HG03097 (cell line): ENCODE results near the gene NPIPB12.
"Not testable (repeated sequence)": the region's sequence is repeated elsewhere in the genome, so short reads cannot be mapped to it uniquely, and the experiment has no call there.

Experiments used
- ATAC-seq: cut with Tn5 transposase; IDR thresholded peaks from one replicate; pipeline ENCODE4 v1.9.1; 2021; ENCODE audit not compliant: unreplicated experiment, low FRiP score

The NPIPB12 gene

GRCh38 chr16:29506308-29506707 lies at the start of gene NPIPB12:
NPIPB12 (minus strand) TSS chr16:29506408.
- not testable (repeated sequence) for ATAC-seq

DNA sequence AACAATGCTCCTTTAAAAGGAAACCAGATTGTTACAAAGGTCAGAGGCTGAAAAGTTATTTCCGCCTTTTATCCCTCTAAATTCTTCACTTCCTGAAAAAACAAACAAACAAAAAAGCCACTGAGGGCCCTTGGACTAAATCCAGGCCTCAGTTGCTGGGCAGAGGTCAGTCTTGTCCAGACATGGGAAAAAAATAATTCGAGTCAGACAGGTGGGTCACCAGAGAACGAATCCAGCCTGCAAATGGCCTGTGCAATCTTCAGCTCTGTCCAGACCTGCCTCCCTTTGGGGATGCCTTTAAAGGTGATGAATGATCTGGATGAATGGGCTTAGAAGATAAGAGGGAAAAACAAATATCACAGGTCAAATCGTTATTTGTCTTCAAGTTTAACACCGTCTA lies 15.3 kb upstream of the NPIPB12 start:
- not testable (repeated sequence) for ATAC-seq

DNA sequence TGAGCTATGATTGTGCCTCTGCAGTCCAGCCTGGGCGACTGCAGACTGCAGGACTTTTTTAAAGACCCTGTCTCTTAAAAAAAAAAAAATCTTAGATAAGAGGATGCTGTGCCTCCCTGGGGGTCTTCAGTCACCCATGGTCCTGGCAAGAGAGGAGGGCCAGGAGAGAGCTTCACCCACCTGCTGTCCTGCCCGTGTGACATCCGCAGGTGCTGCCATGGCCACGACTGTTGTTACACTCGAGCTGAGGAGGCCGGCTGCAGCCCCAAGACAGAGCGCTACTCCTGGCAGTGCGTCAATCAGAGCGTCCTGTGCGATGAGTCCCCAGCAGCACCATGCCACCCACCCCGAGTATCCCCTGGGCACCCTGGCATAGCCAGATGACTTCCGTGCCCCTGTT lies 23.9 kb downstream of the NPIPB12 start:
- not testable (repeated sequence) for ATAC-seq

DNA sequence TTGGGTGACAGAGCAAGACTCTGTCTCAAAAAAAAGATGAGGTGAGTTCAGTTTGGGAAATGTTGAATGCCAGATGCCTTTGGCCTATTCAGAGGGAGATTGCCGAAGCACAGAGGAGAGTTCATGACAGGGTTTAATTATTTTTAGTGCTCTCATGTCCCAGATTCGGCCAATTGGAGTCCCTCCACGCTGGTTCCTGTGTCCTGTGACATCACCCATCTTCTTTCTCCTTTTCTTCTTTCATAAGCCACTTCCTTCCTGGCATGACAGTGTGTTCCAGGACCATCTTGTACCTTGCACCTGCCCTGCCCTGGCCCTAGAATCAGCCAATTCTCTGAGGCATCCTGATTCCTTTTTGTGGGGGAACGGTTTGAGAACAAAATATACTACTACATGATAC lies 34.1 kb downstream of the NPIPB12 start:
- ATAC-seq, result not testable (repeated sequence)

DNA sequence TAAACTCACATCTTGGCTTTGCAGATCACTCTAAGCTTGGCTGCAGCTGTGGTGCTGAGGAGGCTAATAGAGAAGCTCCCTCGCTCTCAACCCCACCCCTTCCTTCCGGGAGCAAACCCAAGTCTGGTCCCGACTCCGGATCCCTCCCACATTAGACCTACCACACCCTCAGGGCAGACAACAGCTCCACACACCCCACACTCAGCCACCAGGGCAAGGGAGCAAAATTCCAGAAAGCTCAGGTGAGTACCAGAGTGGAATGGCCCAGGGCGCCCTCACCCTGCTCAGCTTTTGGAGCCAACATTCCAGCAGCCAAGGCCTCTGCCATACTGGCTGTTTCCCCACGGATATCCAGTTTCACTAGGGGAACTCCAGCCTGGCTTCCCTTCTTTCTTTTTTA lies 36.5 kb downstream of the NPIPB12 start:
- not testable (repeated sequence) for ATAC-seq

DNA sequence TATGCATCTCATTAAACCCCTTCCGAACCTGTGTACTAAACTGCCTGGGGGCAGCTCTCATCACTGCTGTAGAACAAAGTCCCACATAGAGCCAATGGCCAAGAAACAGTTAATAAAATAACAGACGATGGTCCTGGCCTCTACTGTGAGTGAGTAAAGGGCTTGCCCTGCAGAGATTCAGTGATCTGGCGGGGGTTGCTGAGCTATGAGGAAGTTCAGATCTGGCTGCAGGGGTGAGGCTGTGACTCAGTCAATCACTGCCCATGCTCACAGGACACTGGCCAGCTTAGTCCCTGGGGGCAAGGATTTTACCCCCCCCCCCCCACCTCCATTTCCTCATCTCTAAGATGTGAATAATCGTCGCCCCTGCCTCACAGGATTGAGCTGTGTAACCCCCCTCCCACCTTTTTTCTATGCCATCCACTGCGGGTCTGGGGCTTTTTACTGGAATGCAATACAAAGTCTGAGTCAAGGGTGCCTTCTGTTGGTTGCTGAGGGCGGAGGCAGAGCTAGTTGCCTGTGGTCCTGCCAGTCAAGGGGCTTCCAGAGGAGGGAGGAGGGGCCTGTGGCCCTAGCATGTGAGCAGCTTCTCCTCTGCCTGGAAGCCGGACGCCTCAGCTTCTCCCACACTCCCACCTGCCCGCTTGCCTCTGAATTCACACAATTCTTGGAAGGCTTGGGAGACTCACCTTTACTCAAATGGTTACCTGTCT lies 38.4 kb downstream of the NPIPB12 start:
- not testable (repeated sequence) for ATAC-seq

DNA sequence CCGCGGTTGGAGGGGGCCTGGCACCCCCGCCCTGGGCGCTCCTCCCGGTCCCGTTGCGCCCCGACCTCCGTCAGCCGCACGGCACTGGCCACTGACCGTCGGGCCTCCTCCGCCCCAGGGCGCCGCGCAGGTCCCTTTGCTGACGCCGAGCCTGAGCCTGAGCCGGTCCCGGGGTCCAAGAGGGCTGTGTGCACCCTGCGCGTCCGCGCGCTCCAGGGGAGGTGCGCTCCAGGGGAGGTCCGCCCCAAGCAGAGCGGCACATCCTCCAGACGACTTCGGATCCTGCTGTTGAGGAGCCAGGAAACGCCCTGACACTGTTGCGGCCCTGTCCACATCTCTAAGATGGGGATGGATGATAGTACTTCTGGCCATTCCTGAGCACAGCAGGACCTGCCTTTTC lies 39.3 kb downstream of the NPIPB12 start:
- not testable (repeated sequence) for ATAC-seq

DNA sequence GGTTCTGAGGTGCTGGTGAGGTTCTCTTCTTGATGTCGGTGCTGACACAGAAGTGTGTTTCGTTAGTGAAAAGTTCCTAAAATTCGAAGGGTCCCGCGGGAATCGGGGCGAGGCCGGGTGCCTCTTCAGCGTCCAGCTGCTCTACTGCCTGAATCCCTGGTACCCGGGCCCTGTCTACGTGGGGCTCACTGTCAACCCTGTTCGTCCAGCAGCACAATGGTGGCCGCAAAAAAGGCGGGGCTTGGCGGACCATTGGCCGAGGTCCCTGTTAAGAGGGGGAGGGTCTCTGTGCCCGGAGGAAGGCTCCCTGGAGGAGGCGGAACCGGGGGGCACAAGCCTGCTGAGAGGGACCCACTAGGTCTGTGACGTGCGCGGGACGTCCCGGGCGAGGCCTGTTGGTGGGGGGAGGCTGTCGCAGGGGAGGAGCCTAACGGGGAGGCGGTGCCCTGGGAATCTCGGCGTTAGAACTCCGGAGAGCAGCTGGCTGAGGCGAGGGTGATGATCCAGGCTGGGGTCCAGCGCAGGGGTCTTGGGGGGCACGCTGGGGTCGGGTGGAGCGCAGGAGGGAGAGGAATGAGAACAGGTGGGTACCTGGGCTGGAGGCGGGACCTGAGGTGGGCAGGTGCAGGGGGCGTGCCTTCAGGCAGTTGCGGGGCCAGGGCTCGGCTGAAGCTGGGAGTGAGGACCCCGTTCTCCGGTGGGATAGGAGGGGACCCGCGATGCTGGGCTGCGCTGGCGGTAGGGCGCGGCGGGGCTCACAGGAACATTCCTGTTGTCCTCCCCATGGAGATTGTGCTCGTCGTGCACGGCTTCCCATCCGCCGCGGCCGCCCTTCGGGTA lies 40.0 kb downstream of the NPIPB12 start:
- not testable (repeated sequence) for ATAC-seq

GRCh38 chr16:29460647-29461030 lies 45.6 kb downstream of the NPIPB12 start:
- ATAC-seq, result not testable (repeated sequence)

DNA sequence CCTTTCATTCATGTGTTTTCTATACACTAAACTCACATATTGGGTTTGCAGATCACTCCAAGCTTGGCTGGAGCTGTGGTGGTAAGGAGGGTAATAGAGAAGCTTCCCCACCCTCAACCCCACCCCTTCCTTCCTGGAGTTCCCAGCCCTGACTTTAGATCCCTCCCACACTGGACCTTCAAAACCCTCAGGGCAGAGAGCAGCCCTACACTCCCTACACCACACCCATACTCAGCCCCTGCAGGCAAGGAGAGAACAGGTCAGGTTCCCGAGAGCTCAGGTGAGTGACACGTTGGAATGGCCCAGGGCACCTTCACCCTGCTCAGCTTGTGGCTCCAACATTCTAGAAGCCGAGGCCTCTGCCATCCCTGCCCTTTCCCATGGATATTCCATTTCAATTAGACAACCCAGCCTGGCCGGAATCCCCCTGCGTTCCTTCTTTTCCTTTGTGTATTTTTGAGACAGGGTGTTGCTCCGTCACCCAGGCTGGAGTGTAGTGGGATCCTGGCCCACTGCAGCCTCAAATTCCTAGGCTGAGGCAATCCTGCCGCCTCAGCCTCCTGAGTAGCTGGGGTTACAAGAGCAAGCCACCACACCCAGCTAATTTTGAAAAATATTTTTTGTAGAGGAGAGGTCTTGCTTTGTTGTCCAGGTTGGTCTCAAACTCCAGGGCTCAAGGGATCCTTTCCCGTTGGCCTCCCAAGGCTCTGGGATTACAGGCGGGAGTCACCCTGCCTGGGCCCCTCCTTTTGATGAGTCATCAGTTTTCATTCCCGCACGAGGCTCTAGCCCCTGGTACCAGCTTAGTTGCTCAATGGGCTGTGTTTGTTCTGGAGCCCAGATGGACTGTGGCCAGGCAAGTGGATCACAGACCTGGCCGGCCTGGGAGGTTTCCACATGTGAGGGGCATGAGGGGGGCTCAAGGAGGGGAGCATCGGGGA lies 46.2 kb downstream of the NPIPB12 start, which contains the start of gene SULT1A4:
Gene SULT1A4 (plus strand): TSS at position 208 of the 941 bp plus-strand sequence. CDS start 1,473 bp downstream, outside the sequence.
- not testable (repeated sequence) for ATAC-seq

GRCh38 chr16:29457660-29458059 lies 48.5 kb downstream of the NPIPB12 start:
- not testable (repeated sequence) for ATAC-seq

DNA sequence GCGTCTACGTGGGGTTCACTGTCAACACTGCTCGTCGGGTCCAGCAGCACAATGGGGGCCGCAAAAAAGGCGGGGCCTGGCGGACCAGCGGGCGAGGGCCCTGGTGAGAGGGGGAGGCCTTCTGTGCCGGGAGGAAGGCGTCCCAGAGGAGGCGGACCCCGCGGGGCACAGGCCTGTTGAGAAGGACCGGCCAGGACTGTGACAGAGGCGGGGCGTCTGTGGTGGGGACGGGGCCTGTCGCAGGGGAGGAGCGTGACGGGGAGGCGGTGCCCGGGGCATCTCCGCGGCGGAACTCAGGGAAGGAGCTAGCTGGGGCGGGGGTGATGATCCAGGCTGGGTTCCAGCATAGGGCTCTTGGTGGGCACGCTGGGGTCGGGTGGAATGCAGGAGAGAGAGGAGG lies 51.4 kb downstream of the NPIPB12 start:
- peak; percentile 41 for ATAC-seq

- ATAC-seq, result peak; percentile 87
These were observed 51.9 kb downstream of the NPIPB12 start, which contains the start of the genes BOLA2 and SLX1B for GRCh38 chr16:29454269-29454668. BOLA2 (minus strand) TSS chr16:29454351; CDS start chr16:29454253, 98 bp downstream. SLX1B (plus strand) TSS chr16:29454533.

DNA sequence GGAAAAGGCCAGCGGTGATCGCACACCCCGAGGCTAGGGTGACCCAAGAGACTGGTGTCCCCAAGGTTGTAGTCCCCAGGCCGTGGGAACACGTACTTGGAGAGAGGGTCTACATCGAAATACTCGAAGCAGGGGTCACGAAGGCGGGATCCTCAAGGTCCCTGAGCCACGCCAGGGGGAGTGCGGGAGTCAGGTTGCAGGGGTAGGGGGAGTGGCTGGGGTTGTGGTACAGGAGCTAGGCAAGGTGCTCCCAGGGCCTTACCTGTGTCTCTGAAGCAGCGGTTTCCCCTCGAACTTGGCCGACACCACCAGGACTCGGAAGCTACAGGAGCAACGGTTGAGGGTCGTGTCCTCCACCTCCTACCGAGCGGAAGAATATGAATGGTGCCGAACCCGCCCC lies 52.5 kb downstream of the NPIPB12 start:
- peak; percentile 4 for ATAC-seq
